Neural crest cell (in vitro differentiated cells): ENCODE results near the gene ZHX3. TPM values are rescaled to one million over a fixed set of nuclear protein-coding genes. Genes with fewer than 3 reads are reported as not detected.

Experiments used
- DNase-seq: peaks from one replicate; pipeline ENCODE4 v3.0.0; 2021; ENCODE audit warnings: low read depth, mixed read lengths, low spot score
- H3K27ac Mint-ChIP-seq: one replicate; pipeline ENCODE4 v1.8.0; 2021; ENCODE audit warnings: mild to moderate bottlenecking, mixed read lengths; ENCODE audit not compliant: unreplicated experiment
- H3K27me3 Mint-ChIP-seq: 2 replicates; pipeline ENCODE4 v1.8.0; 2021; ENCODE audit warnings: low read depth, mild to moderate bottlenecking, mixed read lengths
- H3K36me3 Mint-ChIP-seq: 2 replicates; pipeline ENCODE4 v1.8.0; 2021; ENCODE audit warnings: low read depth, mild to moderate bottlenecking, mixed read lengths
- H3K4me1 Mint-ChIP-seq: 2 replicates; pipeline ENCODE4 v1.8.0; 2021; ENCODE audit warnings: mixed read lengths
- H3K4me3 Mint-ChIP-seq: one replicate; pipeline ENCODE4 v1.8.0; 2021; ENCODE audit warnings: mild to moderate bottlenecking, mixed read lengths
- H3K9me3 Mint-ChIP-seq: 2 replicates; pipeline ENCODE4 v1.8.0; 2021; ENCODE audit warnings: mixed read lengths
- total RNA-seq: library from RNA; stranded (reverse); gene quantifications from 2 replicates; pipeline ENCODE4 v1.2.1, GENCODE V29; 2021
- TF ChIP-seq, protein P1 (sequence below): fragments of 200-600 bp; sonication (generic); conservative IDR thresholded peaks from 2 replicates; pipeline ENCODE4 v1.5.0; 2021; ENCODE audit warnings: antibody characterized with exemption, mild to moderate bottlenecking

Gene ZHX3
- total RNA-seq, 1 donor from 2014 or later, result 13.0 TPM

- Mint-ChIP-seq H3K9me3 (no peaks in the 10 kb centered on the region), H3K4me1 (no peaks in the 10 kb centered on the region), H3K36me3 (no peaks in the 10 kb centered on the region), H3K4me3 (no peak overlapping the region), H3K27ac (no peak overlapping the region), H3K27me3 (no peaks in the 10 kb centered on the region)
- TF ChIP-seq, protein P1, sequence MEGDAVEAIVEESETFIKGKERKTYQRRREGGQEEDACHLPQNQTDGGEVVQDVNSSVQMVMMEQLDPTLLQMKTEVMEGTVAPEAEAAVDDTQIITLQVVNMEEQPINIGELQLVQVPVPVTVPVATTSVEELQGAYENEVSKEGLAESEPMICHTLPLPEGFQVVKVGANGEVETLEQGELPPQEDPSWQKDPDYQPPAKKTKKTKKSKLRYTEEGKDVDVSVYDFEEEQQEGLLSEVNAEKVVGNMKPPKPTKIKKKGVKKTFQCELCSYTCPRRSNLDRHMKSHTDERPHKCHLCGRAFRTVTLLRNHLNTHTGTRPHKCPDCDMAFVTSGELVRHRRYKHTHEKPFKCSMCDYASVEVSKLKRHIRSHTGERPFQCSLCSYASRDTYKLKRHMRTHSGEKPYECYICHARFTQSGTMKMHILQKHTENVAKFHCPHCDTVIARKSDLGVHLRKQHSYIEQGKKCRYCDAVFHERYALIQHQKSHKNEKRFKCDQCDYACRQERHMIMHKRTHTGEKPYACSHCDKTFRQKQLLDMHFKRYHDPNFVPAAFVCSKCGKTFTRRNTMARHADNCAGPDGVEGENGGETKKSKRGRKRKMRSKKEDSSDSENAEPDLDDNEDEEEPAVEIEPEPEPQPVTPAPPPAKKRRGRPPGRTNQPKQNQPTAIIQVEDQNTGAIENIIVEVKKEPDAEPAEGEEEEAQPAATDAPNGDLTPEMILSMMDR, result no peak
- DNase-seq, result no peak
These were observed 104.2 kb downstream of the ZHX3 start for GRCh38 chr20:41213150-41213820.

GRCh38 chr20:41205313-41205712, 112.2 kb downstream of the ZHX3 start:
- TF ChIP-seq, protein P1, result no peak
- peaks cover 11% of the 10 kb centered on the region for H3K9me3 Mint-ChIP-seq
- DNase-seq, result no peak

DNA sequence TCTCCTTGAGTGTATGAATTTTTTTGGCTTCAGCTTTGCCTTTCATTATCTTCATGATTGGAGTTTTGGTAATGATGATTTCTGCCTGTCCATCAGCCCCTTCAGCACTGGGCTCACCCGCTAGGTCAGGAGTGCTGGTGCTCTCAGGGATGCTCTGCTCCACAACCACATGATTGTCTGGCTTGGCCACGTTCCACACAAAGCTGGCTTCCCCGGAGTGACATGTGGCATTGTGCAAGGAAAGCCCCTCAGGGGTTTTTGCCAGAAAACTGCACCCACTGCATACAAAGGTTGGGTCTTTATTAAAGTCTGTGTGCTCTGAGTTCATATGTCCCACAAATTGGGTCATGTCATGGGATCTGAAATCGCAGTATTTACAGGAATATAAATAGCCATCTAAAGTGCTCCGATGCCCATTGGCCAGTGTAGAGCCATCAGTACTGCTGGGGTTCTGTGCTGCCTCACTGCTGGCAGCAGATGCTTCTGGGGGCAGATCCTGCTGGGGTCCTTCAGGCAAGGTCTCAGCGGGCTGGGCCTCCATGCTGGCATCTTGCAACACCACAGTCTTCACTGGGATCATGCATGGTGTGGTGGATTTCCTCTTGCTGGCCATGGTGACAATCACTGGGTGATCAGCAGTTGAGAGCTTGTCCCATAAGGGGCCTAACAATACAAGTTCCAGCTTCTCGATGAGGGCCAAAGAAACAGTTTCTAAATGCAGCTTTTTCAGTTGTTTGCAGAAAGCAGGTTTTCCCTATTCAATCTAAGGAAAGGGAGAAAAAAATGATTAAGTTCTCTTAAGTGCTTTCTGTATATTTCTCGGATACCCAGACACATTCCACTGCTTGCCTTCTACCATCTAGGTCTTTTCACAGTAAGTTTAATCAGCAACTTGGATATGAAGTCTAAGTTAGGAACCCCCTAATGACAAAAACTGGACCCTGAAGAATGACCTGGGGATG, 112.9 kb downstream of the ZHX3 start:
- no peak for DNase-seq
- H3K4me3 Mint-ChIP-seq, result no peak overlapping the region
- H3K27me3 Mint-ChIP-seq, result no peaks in the 10 kb centered on the region
- no peak overlapping the region for H3K27ac Mint-ChIP-seq
- H3K36me3 Mint-ChIP-seq, result peaks cover 46% of the 10 kb centered on the region
- H3K9me3 Mint-ChIP-seq, result peaks cover 11% of the 10 kb centered on the region
- H3K4me1 Mint-ChIP-seq, result no peaks in the 10 kb centered on the region
- TF ChIP-seq, protein P1, result no peak

More at GRCh38 chr20:41205313-41205712, 112.2 kb downstream of the ZHX3 start:
- Mint-ChIP-seq H3K4me3 (no peak overlapping the region), H3K27me3 (no peaks in the 10 kb centered on the region), H3K4me1 (no peaks in the 10 kb centered on the region), H3K36me3 (peaks cover 42% of the 10 kb centered on the region), H3K27ac (no peak overlapping the region)

GRCh38 chr20:41203660-41204059, 113.9 kb downstream of the ZHX3 start:
- TF ChIP-seq, protein P1, result no peak

GRCh38 chr20:41202426-41202825, 115.1 kb downstream of the ZHX3 start:
- no peak for DNase-seq
- Mint-ChIP-seq H3K4me3 (no peak overlapping the region), H3K27me3 (no peaks in the 10 kb centered on the region), H3K9me3 (peaks cover 20% of the 10 kb centered on the region), H3K36me3 (peaks cover 58% of the 10 kb centered on the region), H3K27ac (no peak overlapping the region), H3K4me1 (no peaks in the 10 kb centered on the region)
- TF ChIP-seq, protein P1, result no peak

More at GRCh38 chr20:41203660-41204059, 113.9 kb downstream of the ZHX3 start:
- no peak for DNase-seq
- H3K27me3 Mint-ChIP-seq, result no peaks in the 10 kb centered on the region
- H3K4me3 Mint-ChIP-seq, result no peak overlapping the region
- H3K27ac Mint-ChIP-seq, result peak overlapping the region; percentile 62
- no peaks in the 10 kb centered on the region for H3K4me1 Mint-ChIP-seq
- peaks cover 16% of the 10 kb centered on the region for H3K9me3 Mint-ChIP-seq
- peaks cover 53% of the 10 kb centered on the region for H3K36me3 Mint-ChIP-seq
